ENCODE results near the gene BTN2A1. TPM values are rescaled to one million over a fixed set of nuclear protein-coding genes. Genes with fewer than 3 reads are reported as not detected.
A peak's percentile ranks its signal among the peaks of the same experiment; 100 is the strongest.
"Not testable (repeated sequence)": the region's sequence is repeated elsewhere in the genome, so short reads cannot be mapped to it uniquely, and the experiment has no call there.

Gene BTN2A1
- total RNA-seq, 2 donors from 2014 or later: 25.9 to 27.9 TPM

DNA sequence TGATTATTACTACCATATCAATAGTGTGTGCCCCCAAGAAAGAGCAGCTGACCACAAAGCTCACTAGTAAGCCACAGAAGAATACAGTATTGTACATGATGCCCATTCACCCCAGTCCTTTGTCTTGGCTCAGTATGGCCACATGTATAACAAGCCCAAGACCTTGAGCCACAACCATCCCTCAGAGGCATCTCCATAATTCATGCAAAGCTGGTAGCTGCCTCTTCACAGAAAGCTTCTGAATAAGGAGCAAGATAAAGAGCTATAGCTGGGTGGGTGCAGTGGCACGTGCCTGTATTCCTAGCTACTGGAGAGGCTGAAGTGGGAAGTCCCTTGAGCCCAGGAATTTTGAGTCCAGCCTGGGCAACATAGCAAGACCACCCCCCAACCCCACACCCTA lies 37.5 kb downstream of the BTN2A1 start:
- H3K27ac Mint-ChIP-seq: peak overlapping the region; percentile 66
- no peak for DNase-seq
- no peak overlapping the region for H3K4me3 Mint-ChIP-seq
- H3K9me3 ChIP-seq (ENCODE audit: control insufficient read depth, low read length, poor library complexity, severe bottlenecking): no peaks in the 10 kb centered on the region
- peaks cover 12% of the 10 kb centered on the region for H3K27me3 Mint-ChIP-seq
- peaks cover 2% of the 10 kb centered on the region for H3K36me3 Mint-ChIP-seq (ENCODE audit: low read depth)
- no peak for ATAC-seq
- peaks cover 11% of the 10 kb centered on the region for H3K4me1 Mint-ChIP-seq

DNA sequence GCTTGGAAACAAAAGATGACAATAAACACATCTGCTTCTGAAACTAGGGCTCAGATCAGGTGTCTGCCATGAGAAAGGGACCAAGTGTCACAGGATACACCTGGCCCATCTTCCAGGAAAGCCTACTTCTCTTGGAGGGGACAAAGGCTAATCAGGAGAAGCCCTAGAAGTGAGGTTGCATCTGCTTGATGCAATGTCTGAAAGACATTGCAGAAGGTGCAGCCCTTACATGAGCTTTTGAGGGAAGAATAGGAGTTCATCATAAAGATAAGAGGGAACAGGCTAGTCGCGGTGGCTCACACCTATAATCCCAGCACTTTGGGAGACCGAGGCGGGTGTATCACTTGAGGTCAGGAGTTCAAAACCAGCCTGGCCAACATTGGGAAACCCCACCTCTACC lies 39.9 kb downstream of the BTN2A1 start:
- H3K9me3 ChIP-seq (ENCODE audit: control insufficient read depth, low read length, poor library complexity, severe bottlenecking): no peaks in the 10 kb centered on the region
- DNase-seq: no peak
- H3K4me1 Mint-ChIP-seq: peaks cover 20% of the 10 kb centered on the region
- no peak overlapping the region for H3K4me3 Mint-ChIP-seq
- peaks cover 25% of the 10 kb centered on the region for H3K27me3 Mint-ChIP-seq
- no peak overlapping the region for H3K27ac Mint-ChIP-seq
- peaks cover 2% of the 10 kb centered on the region for H3K36me3 Mint-ChIP-seq (ENCODE audit: low read depth)
- no peak for ATAC-seq

DNA sequence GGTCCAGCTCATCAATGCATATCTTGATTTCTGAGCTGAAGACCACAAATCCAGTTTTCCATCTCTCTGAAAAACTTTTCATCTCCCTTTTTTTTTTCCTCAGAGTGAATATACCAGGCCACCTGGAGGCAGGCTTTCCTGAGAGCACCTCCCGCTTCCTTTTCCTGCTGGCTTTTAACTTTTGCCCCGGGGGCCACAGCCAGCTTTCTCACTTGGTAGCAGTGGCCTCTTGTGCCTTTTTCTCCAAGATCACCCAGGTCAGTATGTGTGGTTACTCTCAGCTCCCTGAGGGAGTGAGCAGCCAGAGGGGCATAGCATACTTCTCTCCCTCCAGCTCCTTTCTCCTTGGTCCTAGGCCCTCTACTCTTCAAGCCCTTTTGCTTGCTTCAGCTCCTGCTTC lies 42.3 kb downstream of the BTN2A1 start, which contains the start of gene BTN1A1:
TSS of gene BTN1A1 (plus strand) at position 202 of the 400 bp plus-strand sequence. CDS start 984 bp downstream, outside the sequence.
- H3K9me3 ChIP-seq (ENCODE audit: control insufficient read depth, low read length, poor library complexity, severe bottlenecking): no peaks in the 10 kb centered on the region
- no peak within 1 kb of the TSS for H3K27ac Mint-ChIP-seq
- peak within 1 kb of the TSS; percentile 79 for H3K4me3 Mint-ChIP-seq
- ATAC-seq (no peak), DNase-seq (no peak)
- peaks cover 2% of the 10 kb centered on the region for H3K36me3 Mint-ChIP-seq (ENCODE audit: low read depth)
- peaks cover 27% of the 10 kb centered on the region for H3K27me3 Mint-ChIP-seq
- peaks cover 17% of the 10 kb centered on the region for H3K4me1 Mint-ChIP-seq

DNA sequence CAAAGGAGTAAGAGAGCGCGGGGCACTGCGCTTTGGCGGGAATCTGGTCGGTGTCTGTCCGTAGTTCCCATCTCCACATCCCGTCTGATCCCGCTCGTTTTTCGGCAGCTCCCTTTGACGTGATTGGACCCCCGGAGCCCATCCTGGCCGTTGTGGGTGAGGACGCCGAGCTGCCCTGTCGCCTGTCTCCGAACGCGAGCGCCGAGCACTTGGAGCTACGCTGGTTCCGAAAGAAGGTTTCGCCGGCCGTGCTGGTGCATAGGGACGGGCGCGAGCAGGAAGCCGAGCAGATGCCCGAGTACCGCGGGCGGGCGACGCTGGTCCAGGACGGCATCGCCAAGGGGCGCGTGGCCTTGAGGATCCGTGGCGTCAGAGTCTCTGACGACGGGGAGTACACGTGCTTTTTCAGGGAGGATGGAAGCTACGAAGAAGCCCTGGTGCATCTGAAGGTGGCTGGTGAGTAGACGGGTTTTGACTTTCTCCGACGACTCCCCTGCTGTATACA lies 43.8 kb downstream of the BTN2A1 start:
- Mint-ChIP-seq H3K4me3 (peak overlapping the region; percentile 79), H3K4me1 (peaks cover 17% of the 10 kb centered on the region), H3K27me3 (peaks cover 35% of the 10 kb centered on the region), H3K27ac (peak overlapping the region; percentile 74), H3K36me3 (ENCODE audit: low read depth) (peaks cover 5% of the 10 kb centered on the region)
- no peaks in the 10 kb centered on the region for H3K9me3 ChIP-seq (ENCODE audit: control insufficient read depth, low read length, poor library complexity, severe bottlenecking)
- ATAC-seq: peak; percentile 75
- peak; percentile 9 to 22 (median 13) for DNase-seq

DNA sequence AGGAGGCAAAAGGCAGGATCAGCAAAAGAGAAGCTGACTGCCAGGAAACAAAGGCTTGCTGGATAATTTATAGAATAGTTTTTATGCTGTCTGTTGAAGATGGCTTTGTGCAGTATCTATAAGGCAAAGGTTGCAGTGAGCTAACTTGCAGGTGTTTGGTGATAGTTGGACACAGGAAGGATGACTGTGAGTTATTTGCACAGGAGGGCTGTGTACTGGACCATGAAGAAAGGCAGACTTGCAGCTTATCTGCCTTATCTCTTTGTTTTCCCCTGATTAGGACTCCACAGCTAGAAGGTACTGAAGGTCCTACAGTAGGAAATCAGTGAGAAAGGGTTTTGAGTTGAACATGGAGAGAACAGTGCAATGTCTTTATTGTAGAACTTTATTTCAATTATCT lies 44.4 kb downstream of the BTN2A1 start:
- ATAC-seq (no peak), DNase-seq (no peak)
- Mint-ChIP-seq H3K27me3 (peaks cover 37% of the 10 kb centered on the region), H3K36me3 (ENCODE audit: low read depth) (peaks cover 5% of the 10 kb centered on the region), H3K4me3 (peak overlapping the region; percentile 79), H3K27ac (peak overlapping the region; percentile 74), H3K4me1 (peaks cover 17% of the 10 kb centered on the region)
- no peaks in the 10 kb centered on the region for H3K9me3 ChIP-seq (ENCODE audit: control insufficient read depth, low read length, poor library complexity, severe bottlenecking)

DNA sequence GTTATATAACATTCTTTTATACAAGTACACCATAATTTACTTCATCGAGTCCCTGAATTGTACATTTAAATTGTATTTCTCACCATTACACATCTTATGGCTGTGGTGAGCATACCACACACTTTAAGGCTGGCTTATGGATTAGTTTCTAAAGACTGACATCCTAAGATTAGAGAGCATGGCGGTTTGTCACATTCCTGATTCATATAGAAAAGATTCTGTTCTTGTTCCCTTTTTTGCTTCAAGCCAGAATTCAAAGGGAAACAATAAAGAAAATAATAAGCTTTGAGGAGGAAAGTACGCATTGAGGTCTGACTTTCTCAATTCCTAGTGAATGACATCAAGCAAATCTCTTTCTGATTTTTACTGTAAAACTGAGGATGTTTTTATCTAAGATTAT lies 44.9 kb downstream of the BTN2A1 start:
- Mint-ChIP-seq H3K27ac (no peak overlapping the region), H3K4me3 (no peak overlapping the region), H3K4me1 (peaks cover 17% of the 10 kb centered on the region), H3K27me3 (peaks cover 37% of the 10 kb centered on the region), H3K36me3 (ENCODE audit: low read depth) (peaks cover 5% of the 10 kb centered on the region)
- ATAC-seq (no peak), DNase-seq (no peak)
- no peaks in the 10 kb centered on the region for H3K9me3 ChIP-seq (ENCODE audit: control insufficient read depth, low read length, poor library complexity, severe bottlenecking)

DNA sequence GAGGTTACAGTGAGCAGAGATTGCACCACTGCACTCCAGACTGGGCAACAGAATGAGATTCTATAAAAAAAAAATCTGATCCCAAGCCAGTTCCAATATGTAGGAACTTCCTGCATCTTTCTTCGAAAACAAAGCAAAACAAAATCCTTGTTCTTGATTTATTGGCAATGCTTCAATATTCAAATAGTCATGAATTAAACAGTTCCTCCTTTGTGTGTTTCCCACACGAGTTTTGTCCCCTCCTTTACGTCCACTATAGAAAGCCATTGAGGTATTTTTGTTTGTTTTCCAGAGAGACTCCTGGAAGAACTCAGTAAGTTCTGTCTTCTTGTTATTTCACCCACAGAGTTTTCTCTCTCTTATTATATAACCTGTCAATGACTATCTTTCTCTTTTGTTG lies 49.9 kb downstream of the BTN2A1 start:
- Mint-ChIP-seq H3K36me3 (ENCODE audit: low read depth) (peaks cover 6% of the 10 kb centered on the region), H3K27me3 (peaks cover 25% of the 10 kb centered on the region), H3K4me3 (no peak overlapping the region), H3K27ac (no peak overlapping the region), H3K4me1 (peaks cover 3% of the 10 kb centered on the region)
- no peak for ATAC-seq
- DNase-seq: no peak
- H3K9me3 ChIP-seq (ENCODE audit: control insufficient read depth, low read length, poor library complexity, severe bottlenecking): no peaks in the 10 kb centered on the region

DNA sequence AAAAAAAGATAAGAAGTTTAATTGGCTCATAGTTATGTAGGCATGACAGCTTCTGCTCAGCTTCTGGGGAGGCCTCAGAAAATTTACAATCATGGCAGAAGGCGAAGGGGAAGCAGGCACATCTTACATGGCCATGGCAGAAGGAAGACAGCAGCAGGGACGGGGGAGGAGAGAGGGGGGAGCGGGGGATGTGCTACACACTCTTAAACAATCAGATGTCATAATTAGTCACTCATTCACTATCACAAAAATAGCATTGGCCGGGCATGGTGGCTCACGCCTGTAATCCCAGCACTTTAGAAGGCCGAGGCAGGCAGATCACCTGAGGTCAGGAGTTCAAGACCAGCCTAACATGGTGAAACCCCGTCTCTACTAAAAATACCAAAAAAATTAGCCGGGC lies 53.3 kb downstream of the BTN2A1 start:
- H3K27me3 Mint-ChIP-seq; H3K9me3 ChIP-seq (ENCODE audit: control insufficient read depth, low read length, poor library complexity, severe bottlenecking); ATAC-seq; H3K27ac Mint-ChIP-seq; DNase-seq; H3K36me3 Mint-ChIP-seq (ENCODE audit: low read depth); H3K4me1 Mint-ChIP-seq; H3K4me3 Mint-ChIP-seq: not testable (repeated sequence)

DNA sequence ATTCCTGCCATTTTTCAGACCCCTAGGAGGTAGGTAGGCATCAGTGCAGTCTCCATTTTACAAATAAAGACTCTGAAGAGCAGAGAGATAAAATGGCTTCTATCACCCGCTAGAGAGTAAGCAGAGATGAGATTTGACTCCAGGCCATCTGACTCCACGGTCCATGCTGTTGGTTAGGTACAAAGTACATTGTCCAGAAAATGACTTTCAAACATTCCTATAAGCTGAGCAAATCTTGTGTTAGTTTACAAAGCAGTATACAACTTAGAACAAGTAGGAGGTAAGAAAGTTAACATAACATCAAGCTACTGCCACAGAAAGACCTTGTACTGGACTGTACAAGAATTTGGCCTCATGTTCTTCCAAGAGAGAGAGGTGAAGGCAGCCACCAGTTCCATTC lies 57.2 kb downstream of the BTN2A1 start:
- no peaks in the 10 kb centered on the region for H3K9me3 ChIP-seq (ENCODE audit: control insufficient read depth, low read length, poor library complexity, severe bottlenecking)
- H3K27ac Mint-ChIP-seq: no peak overlapping the region
- no peak overlapping the region for H3K4me3 Mint-ChIP-seq
- ATAC-seq (no peak), DNase-seq (no peak)
- peaks cover 3% of the 10 kb centered on the region for H3K36me3 Mint-ChIP-seq (ENCODE audit: low read depth)
- H3K27me3 Mint-ChIP-seq: no peaks in the 10 kb centered on the region
- H3K4me1 Mint-ChIP-seq: peaks cover 7% of the 10 kb centered on the region

DNA sequence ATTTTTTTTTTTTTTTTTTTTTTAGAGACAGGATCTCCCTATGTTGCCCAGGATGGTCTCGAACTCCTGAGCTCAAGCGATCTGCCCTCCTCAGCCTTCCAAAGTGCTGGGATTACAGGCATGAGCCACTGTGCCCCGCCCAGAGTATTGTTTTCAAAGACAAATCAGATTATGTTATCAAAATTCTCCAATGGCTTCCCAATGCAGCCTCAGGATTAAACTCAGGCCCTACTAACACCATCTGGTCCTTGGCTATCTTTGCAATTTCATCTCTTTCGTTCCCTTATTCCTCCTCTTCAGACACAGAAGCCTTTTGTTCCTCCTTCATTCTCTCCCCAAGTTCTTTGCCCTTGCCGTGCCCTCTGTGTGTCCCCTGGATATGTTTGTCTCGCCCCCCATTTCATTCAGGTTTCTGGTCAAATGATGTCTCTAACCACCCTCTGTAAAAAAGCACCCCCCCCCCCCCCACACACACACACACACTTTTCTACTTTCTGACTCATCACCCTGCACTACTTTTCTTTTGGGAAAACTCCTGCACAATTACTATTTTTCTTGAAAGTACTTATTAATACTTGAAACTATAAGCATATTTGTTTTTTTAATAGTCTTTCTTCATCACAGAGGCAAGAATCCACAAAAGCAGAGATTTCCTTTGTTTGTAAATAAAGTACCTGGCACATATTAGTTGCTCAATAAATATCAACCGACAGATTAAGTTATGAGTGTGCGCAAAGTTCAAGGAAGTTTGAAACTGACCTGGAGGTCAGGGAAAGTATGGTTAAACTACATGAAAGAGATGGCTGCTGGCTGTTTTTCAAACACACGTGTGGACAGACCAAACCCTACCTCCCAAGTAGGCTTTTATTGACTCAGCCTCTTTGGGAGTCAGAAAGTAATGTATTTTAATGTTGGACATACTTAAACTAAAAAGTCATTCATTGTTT lies 59.0 kb downstream of the BTN2A1 start:
- Mint-ChIP-seq H3K4me1 (peaks cover 19% of the 10 kb centered on the region), H3K4me3 (no peak overlapping the region), H3K36me3 (ENCODE audit: low read depth) (peaks cover 4% of the 10 kb centered on the region), H3K27me3 (no peaks in the 10 kb centered on the region), H3K27ac (no peak overlapping the region)
- ATAC-seq (no peak), DNase-seq (no peak)
- no peaks in the 10 kb centered on the region for H3K9me3 ChIP-seq (ENCODE audit: control insufficient read depth, low read length, poor library complexity, severe bottlenecking)

Other genes starting within 250 kb of the BTN2A1 start
- gene BTN3A2, start 92.8 kb upstream of the BTN2A1 start, total RNA-seq: 100 to 1,000 TPM; 115 to 147 TPM
- gene BTN2A2, start 74.8 kb upstream of the BTN2A1 start, total RNA-seq: 10 to 100 TPM; 21.4 to 23.6 TPM
- 100 to 1,000 TPM; 169 to 205 TPM for gene BTN3A1, start 55.7 kb upstream of the BTN2A1 start, total RNA-seq
- gene BTN3A3, start 17.5 kb upstream of the BTN2A1 start, total RNA-seq: 10 to 100 TPM; 51.6 to 78.0 TPM
- gene BTN1A1, start 42.3 kb downstream of the BTN2A1 start, total RNA-seq: under 1 TPM in 1 of 2 donors, not detected in 1; 0.10 TPM
- gene HMGN4, start 80.4 kb downstream of the BTN2A1 start, total RNA-seq: 10 to 100 TPM; 54.7 to 60.1 TPM
- gene ABT1, start 139.0 kb downstream of the BTN2A1 start, total RNA-seq: 10 to 100 TPM; 25.0 to 28.4 TPM
- gene ZNF322, start 201.8 kb downstream of the BTN2A1 start, total RNA-seq: 1 to 10 TPM; 3.1 to 4.4 TPM